HK-2 (cell line): ENCODE data around the gene SLC49A3.
"Not testable (repeated sequence)": the region's sequence is repeated elsewhere in the genome, so short reads cannot be mapped to it uniquely, and the experiment has no call there.

Experiments
- DNase-seq: peaks from one replicate; pipeline ENCODE4 v3.0.0-alpha.2; 2018; ENCODE audit not compliant: unreplicated experiment

SLC49A3 gene

DNA sequence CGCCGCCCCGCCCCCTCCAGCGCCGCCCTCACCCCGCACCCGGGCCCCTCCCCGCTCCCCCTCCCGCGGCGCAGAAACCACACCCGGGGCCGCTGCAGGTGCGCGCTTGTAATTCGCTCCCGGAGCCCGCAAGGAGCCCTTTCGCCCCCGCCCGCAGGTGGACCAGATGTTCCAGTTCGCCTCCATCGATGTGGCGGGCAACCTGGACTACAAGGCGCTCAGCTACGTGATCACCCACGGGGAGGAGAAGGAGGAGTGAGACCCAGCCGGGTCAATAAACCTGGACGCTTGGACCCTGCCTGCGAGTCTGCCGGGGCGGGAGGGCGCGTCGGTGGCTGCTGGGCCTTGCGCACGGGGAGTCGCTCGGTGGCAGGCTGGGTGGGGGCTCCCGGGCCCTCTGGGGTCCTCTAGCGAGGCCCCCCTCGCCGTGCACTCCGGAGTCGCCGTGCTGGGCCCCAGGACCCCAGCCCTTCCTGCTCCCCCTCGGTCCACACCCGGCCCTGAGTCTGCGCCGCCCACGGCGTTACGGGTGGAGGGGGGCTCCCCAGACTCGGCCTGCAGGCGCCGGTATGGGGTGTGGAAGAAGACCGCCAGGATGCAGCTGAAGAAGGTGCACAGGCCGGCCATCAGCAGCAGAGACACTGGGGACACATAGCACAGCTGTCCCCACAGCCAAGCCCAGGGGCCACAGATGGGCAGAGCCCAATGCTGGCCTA, 7.1 kb downstream of the SLC49A3 start:
- no peak for DNase-seq

DNA sequence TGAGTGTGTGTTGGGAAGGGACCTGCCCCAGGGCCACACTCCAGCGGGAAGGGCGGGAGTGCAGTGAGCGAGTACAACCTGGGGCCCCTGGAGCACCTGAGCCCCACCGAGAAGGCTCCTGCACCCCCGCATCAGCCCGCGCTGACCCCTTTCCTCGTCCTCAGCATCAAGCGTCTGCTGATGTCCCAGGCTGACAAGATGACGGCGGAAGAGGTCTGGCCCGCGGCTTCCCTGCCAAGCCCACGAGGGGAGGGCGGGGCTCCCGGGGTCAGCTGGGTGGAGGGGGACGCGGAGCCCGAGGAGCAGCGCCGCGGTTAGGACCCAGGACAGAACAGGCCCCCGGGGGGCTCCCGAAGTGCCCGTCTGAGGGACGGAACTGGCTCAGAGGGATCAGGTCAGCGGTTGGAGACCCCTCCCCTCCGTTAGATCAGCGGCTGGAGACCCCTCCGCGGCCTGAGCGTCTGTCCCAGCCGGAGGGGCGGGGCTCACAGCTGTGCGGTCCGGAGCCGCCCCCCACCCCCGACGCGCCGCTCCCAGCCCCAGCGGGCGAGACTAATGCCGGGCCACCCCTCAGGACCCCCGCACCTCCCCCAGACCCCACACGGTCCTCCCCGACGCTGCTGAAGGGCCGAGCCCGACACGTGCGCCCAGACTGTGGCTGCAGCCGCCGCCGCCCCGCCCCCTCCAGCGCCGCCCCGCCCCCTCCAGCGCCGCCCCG, 7.9 kb downstream of the SLC49A3 start:
- DNase-seq: no peak

GRCh38 chr4:680551-680927, 8.4 kb downstream of the SLC49A3 start:
- no peak for DNase-seq

- no peak for DNase-seq
Observed at GRCh38 chr4:680091-680490, 8.9 kb downstream of the SLC49A3 start.

DNA sequence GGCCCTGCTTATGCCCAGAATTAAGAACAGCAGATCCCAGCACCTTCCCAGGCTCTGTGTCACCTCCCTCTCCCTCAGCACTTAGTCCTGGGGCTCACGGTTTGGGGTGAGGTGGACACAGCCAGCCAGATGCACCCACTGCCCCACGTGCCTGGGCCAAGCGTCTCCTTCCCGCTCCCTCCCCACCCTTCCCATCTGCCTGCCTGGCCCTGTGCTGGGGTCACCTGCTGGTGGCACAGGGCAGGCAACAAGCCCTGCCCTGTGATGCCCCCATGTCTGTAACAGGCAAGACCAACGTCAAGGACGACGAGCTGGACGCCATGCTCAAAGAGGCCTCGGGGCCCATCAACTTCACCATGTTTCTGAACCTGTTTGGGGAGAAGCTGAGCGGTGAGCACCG, 9.3 kb downstream of the SLC49A3 start:
- no peak for DNase-seq

GRCh38 chr4:679104-679481, 9.9 kb downstream of the SLC49A3 start:
- DNase-seq: no peak

DNA sequence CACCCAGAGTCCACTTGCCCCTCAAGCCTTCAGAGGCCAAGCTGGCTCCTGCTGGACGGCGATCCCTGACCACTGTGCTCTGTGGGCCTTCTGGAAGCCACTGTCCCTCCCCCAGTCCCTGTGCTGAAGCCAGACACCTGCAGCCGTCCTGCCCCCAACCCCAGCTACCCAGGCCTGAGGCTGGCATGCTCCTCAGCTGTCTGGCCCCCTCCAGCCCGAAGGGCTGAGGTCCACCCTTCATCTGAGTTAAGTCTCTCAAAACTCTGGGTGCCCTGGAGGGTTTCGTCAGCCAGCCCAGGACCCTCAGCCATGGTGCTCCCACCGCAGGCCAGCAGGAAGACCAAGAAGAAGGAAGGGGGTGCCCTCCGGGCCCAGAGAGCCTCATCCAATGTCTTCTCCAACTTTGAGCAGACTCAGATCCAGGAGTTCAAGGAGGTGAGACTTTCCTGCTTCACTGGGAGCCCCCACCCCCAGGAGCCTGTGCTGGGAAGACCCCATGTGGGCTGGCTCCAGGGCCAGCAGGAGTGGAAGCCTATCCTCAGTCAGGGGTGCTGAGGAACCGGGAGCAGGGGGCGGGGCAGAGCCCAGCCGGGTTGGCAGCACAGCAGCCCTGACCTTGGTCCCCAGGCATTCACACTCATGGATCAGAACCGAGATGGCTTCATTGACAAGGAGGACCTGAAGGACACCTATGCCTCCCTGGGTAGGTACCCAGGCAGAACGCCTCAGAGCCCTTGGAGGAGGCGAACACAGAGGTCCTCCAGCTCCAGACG, 10.4 kb downstream of the SLC49A3 start:
- DNase-seq: no peak

GRCh38 chr4:677431-678293, 11.3 kb downstream of the SLC49A3 start:
- no peak for DNase-seq

GRCh38 chr4:676871-677235, 12.1 kb downstream of the SLC49A3 start:
- no peak for DNase-seq

DNA sequence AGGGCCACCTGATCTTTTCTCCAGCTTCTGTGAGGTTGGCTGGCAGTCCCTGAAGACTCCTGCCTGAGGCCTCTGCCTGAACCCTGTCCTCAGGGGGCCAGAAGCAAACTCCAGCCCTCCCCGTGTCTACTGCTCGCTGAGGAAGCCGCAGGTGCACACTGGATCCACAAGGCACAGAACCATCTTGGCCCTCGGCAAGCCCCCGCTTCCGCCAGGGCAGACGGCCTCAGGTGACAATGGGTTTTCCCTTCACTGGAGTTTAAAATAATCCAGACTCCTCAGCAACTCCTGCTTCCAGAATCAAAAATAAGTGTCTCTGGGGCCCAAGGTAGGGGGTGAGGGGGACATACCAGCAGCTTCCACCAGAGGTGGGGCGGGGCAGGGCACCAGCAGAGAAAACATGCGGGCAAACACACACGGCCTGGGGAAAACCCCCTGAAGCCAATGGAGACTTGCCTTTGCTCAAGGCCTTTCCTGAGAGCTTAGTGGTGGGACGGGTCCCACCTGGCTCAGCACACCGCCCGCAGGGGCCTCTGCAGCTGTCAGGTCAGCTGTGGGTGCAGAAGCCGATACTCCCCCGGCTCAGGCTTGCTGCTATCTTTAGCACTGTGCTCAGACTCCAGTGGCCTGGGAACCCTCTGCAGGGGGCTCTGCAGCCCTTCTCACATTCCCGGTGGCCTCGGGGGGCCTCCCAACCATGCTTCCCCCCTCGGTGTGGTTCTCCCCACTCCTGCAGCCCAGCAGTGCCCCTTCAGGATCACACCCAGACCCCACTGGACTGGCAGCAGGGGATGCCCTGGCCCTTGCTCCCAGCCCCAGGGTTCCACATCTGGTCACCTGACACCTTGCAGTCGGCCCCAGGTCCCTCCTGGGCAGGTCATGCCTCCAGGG, 12.7 kb downstream of the SLC49A3 start:
- no peak for DNase-seq

- DNase-seq: no peak
Observed at GRCh38 chr4:675036-675882, 13.7 kb downstream of the SLC49A3 start.

DNA sequence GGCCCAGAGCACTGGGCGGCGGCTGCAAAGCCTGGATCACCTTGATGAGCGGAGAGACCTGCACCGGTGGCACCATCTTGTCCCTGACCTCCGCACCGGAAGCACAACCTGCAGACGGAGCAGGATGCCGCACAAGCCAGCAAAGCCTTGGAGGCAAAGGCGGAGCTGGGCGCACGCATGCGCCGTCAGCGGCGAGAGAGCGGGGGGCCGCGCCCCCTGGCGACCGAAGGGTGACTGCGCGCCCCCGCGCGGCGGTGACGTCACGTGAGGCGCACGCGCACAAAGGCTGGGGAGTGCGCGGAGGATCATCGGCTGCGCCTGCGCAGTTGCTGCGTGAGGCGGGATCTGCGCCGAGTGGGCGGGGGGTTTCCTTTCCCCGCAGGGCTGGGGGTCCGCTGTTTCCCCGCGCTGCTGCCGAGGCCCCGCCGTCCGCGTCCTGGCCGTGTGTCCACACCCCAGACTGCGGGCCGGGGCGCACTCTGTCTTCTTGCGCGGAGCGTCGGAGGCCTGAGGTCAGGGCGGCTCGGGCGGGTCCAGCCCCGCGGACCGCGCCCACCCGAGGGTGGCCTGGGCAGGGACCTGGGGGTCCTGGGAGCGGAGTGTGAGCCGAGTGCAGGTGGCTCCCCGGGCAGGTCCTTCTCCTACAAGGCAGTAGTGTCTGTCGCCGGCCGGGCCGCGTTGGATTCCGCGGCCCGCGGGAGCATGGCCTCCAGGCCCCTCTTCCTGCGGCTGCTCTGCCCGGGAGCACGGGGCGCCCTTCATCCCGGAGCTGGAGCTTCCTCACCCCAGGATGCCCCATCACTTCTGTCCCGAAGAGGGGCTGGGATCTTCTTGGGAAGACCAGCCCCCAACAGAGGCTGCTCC, 14.5 kb downstream of the SLC49A3 start, which contains the start of the genes ATP5ME and MYL5:
Gene ATP5ME (minus strand): TSS at position 105 of the 864 bp plus-strand sequence. CDS start 29 bp downstream, at position 76.
Gene MYL5 (plus strand): TSS at position 371 of the 864 bp plus-strand sequence. CDS start 3,485 bp downstream, outside the sequence.
- DNase-seq: peak; percentile 98

DNA sequence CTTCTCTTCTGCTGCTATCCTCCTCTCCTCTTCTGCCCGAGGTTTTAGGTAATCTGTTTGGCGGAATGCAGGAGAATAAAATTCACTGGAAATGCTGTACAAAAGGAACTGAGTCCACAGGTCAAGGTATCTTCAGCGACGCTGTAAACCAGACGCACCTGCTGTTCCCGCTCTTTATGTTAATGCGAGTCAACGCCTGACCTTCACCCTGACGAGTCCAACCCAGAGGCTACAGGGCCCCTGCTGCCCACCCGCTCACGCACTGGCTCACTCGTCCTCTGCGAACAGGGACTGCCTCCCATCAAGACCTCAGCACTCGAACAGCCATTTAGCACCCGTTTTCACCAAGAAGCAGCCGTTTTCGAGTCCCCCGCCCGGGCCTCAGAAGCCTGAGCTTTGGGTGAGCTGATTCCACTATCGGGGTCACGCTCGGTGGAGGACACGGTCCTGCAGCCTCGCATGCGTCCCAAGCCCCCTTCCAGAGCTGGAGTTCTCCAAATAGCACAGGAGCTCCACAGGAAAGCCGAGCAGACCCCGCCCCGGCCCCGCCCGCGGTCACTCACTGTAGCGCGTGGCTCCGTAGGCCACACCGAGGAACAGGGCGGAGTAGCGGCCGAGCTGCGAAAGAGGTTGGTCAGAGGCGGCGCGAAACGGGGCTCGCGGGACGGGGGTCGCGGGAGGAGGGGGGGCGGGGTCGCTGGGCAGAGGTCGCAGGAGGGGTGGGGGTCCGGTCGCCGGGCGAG, 15.4 kb downstream of the SLC49A3 start:
- peak; percentile 49 for DNase-seq

- no peak for DNase-seq
Observed at GRCh38 chr4:671769-672168, 17.2 kb downstream of the SLC49A3 start.

DNA sequence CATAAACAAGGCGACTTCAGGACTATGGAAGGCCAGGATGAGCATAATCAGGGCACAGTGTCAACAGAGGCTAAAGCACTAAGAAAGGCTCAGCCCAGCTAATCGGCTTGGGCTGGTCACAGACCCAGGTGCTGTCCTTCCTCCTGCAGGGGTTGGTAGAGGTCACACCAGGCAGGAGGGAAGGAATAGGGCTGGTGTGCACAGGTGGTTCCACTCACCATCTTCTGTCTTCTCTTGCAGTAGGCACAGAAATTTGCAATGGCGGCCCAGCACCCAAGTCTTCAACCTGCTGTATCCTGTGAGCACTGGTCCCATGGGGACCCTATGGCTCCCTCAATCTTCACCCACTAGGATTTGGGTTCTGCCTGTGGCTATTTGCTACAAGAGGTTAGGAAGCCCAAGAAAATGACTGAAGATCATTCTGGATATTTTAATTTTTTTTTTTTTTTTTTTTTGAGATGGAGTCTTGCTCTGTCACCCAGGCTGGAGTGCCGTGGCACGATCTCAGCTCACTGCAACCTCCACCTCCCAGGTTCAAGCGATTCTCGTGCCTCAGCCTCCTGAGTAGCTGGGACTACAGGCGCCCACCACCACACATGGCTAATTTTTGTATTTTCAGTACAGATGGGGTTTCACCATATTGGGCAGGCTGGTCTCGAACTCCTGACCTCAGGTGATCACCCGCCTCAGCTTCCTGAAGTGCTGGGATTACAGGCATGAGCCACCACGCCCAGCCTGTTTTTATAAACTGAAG, 19.0 kb downstream of the SLC49A3 start:
- not testable (repeated sequence) for DNase-seq

DNA sequence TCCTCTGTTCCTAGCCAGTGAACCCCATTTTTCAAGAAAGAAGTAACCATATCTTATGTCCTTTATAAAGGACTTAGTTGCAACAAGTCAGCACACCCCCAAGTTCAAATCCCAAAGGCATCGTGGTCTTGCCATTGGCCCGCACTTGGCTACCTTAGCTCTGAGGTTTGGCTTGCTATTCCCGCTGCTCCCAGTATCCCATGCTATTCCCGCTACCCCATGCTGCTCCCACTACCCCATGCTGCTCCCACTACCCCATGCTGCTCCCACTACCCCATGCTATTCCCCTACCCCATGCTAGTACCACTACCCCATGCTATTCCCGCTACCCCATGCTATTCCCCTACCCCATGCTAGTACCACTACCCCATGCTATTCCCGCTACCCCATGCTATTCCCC, 20.7 kb downstream of the SLC49A3 start:
- not testable (repeated sequence) for DNase-seq

DNA sequence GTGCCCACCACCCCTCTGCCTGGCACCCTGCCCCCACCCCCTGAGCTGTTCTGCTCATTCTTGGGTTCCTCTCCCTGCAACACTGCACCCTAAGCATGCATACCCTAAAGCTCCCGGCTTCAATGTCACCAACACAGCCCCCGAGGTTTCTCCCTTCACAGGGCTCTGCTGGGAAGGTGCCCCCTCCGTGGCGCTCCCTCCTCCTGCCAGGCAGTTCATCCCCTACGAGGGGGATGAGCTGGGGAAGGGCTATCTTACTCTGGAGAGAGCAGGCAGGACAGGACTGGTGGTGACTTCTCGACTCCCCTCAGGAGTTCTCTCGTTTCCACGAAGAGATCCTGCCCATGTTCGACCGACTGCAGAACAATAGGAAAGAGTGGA, 21.4 kb downstream of the SLC49A3 start:
- no peak for DNase-seq
